HG03565 (cell line): ENCODE data around the gene GAD1.

ENCODE experiments used
- ATAC-seq: cut with Tn5 transposase; IDR thresholded peaks from one replicate; pipeline ENCODE4 v1.9.1; 2021; ENCODE audit warnings: mild to moderate bottlenecking, moderate library complexity; ENCODE audit not compliant: unreplicated experiment

The GAD1 gene

GRCh38 chr2:170887496-170887895 is 70.8 kb downstream of the GAD1 start:
- no peak for ATAC-seq

- no peak for ATAC-seq
Observed at GRCh38 chr2:170887896-170888295, 71.2 kb downstream of the GAD1 start.

- no peak for ATAC-seq
Observed at GRCh38 chr2:170891893-170892292, 75.2 kb downstream of the GAD1 start.

GRCh38 chr2:170892391-170892951 is 75.8 kb downstream of the GAD1 start:
- ATAC-seq, result no peak

- no peak for ATAC-seq
Observed at GRCh38 chr2:170895023-170895757, 78.5 kb downstream of the GAD1 start.

- no peak for ATAC-seq
Observed at GRCh38 chr2:170896622-170897021, 79.9 kb downstream of the GAD1 start.

- ATAC-seq, result no peak
Observed at GRCh38 chr2:170897108-170897507, 80.4 kb downstream of the GAD1 start.

GRCh38 chr2:170905864-170906263 is 89.2 kb downstream of the GAD1 start:
- no peak for ATAC-seq
